Melanocyte of skin (primary cell): ENCODE measurements around the gene ERICH6. TPM values are rescaled to one million over a fixed set of nuclear protein-coding genes. Genes with fewer than 3 reads are reported as not detected.

Experiments used
- total RNA-seq, 2 donors: library from RNA; depleted of rRNA; stranded (reverse); fragments of >200 nt; gene quantifications; 2 replicates each; pipeline ENCODE4 v1.2.3, GENCODE V29; 2012

The ERICH6 gene
- total RNA-seq = not detected

GRCh38 chr3:150703756-150704344, at the start of gene ERICH6:
TSS of gene ERICH6 (minus strand) at chr3:150703920. CDS start at chr3:150703898, 22 bp downstream.

Other genes starting within 250 kb of the ERICH6 start
- 100 to 1,000 TPM in 1 of 2 donors, 10 to 100 TPM in 1; 65.7 to 101 TPM for gene SERP1, start 157.4 kb downstream of the ERICH6 start, total RNA-seq
- gene EIF2A, start 157.1 kb downstream of the ERICH6 start, total RNA-seq = 100 to 1,000 TPM in 1 of 2 donors, 10 to 100 TPM in 1; 96.4 to 157 TPM
- gene SELENOT, start 100.6 kb downstream of the ERICH6 start, total RNA-seq = 100 to 1,000 TPM; 111 to 134 TPM
- 10 to 100 TPM; 11.4 to 22.3 TPM for gene SIAH2, start 59.2 kb upstream of the ERICH6 start, total RNA-seq
- not detected for gene MINDY4B, start 201.5 kb upstream of the ERICH6 start, total RNA-seq